ENCODE measurements around the gene G3BP2.

GRCh38 chr4:75678473-75678872, 5.3 kb upstream of the G3BP2 start:
- no peak for TF ChIP-seq POLR2A (IDR thresholded peaks at IDR 0.05)
- no peak for TF ChIP-seq CTCF (IDR thresholded peaks at IDR 0.05)
- TF ChIP-seq POLR2AphosphoS5 (IDR thresholded peaks at IDR 0.05), result no peak

All from gastroesophageal sphincter (tissue), 3 donors.